ENCODE results near the gene SNAI1. TPM values are rescaled to one million over a fixed set of nuclear protein-coding genes. Genes with fewer than 3 reads are reported as not detected.

SNAI1 gene
- total RNA-seq, 2 experiments from 2014 or later = 1.7 to 2.5 TPM

DNA sequence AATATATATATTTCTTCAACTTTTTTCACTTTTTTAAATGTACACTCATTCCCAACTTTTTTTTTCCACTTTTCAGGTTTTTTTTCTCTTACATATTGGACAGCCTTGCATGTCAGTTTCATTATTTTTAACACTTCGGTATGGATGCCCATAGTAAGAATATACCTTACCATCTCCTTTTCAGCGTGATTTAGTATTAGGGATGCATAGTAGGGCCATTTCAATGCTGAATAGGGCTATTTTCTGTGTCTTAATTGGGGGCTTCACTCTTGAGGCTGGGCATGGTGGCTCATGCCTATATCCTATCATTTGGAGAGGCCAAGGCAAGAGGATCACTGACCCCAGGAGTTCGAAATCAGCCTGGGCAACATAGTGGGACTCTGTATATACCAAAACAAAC is 39.8 kb upstream of the SNAI1 start:
- intact Hi-C loops (cut with DNase I, micrococcal nuclease) = no loop called here

DNA sequence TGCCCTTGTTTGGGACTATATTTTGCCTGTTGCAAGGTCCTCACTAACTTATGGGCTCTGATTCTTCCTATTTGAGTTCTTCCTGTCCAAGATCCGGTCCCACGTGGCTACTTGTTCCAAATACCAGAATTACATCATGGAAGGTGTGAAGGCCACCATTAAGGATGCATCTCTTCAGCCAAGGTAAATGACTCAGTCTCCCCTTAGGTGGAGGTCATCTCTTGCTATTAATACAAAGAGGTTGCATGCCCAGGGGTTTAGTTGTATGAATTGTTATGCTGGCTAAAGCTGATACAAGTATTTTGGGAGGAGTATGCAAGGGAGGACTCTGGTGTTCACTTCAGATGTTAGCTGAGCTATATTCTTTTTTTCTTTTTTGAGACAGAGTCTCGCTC is 37.5 kb upstream of the SNAI1 start:
- Histone ChIP-seq H3K36me3 (ENCODE audit: insufficient read depth, low read length) (peaks cover 83% of the 10 kb centered on the region), H3K27me3 (ENCODE audit: control insufficient read depth in 1 of 2, insufficient read depth in 2 of 2, low read length in 2 of 2) (no peaks in the 10 kb centered on the region), H3K9me3 (ENCODE audit: control insufficient read depth in 1 of 2, insufficient read depth in 1 of 2, low read length in 2 of 2) (no peaks in the 10 kb centered on the region), H3K4me3 (ENCODE audit: low read length) (no peak overlapping the region), H3K27ac (ENCODE audit: low read depth in 1 of 2, low read length in 2 of 2) (no peak overlapping the region), H3K4me1 (ENCODE audit: insufficient read depth, low read length) (peaks cover 10% of the 10 kb centered on the region)
- CTCF ChIA-PET = no interaction called here
- TF ChIP-seq, protein P1, sequence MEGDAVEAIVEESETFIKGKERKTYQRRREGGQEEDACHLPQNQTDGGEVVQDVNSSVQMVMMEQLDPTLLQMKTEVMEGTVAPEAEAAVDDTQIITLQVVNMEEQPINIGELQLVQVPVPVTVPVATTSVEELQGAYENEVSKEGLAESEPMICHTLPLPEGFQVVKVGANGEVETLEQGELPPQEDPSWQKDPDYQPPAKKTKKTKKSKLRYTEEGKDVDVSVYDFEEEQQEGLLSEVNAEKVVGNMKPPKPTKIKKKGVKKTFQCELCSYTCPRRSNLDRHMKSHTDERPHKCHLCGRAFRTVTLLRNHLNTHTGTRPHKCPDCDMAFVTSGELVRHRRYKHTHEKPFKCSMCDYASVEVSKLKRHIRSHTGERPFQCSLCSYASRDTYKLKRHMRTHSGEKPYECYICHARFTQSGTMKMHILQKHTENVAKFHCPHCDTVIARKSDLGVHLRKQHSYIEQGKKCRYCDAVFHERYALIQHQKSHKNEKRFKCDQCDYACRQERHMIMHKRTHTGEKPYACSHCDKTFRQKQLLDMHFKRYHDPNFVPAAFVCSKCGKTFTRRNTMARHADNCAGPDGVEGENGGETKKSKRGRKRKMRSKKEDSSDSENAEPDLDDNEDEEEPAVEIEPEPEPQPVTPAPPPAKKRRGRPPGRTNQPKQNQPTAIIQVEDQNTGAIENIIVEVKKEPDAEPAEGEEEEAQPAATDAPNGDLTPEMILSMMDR (IDR thresholded peaks at IDR 0.05) = no peak
- H3K4me1 Mint-ChIP-seq (ENCODE audit: low read depth) = peaks cover 23% of the 10 kb centered on the region
- peaks cover 90% of the 10 kb centered on the region for H3K36me3 Mint-ChIP-seq (ENCODE audit: low read depth)
- no peak for ATAC-seq (ENCODE audit: poor library complexity)
- no peak for DNase-seq
- H3K27ac Mint-ChIP-seq = no peak overlapping the region
- no peaks in the 10 kb centered on the region for H3K9me3 Mint-ChIP-seq
- H3K4me3 Mint-ChIP-seq = no peak overlapping the region
- POLR2A ChIA-PET = interaction anchor here (0.7 kb wide), 1 partner anchor 9 kb away, joined by 4 read pairs; the partner anchor contains the start of gene RNF114
- no peaks in the 10 kb centered on the region for H3K27me3 Mint-ChIP-seq
- intact Hi-C loops (cut with DNase I, micrococcal nuclease) = no loop called here

More for the DNA sequence above, 39.8 kb upstream of the SNAI1 start:
- TF ChIP-seq, protein P1 (IDR thresholded peaks at IDR 0.05) = no peak
- H3K27ac ChIP-seq (ENCODE audit: low read depth in 1 of 2, low read length in 2 of 2) = no peak overlapping the region
- H3K9me3 ChIP-seq (ENCODE audit: control insufficient read depth in 1 of 2, insufficient read depth in 1 of 2, low read length in 2 of 2) = no peaks in the 10 kb centered on the region
- peaks cover 22% of the 10 kb centered on the region for H3K4me1 ChIP-seq (ENCODE audit: insufficient read depth, low read length)
- no peak overlapping the region for H3K4me3 ChIP-seq (ENCODE audit: low read length)
- no peaks in the 10 kb centered on the region for H3K27me3 Mint-ChIP-seq
- peaks cover 75% of the 10 kb centered on the region for H3K36me3 ChIP-seq (ENCODE audit: insufficient read depth, low read length)
- no peak for ATAC-seq (ENCODE audit: poor library complexity)
- H3K4me1 Mint-ChIP-seq (ENCODE audit: low read depth) = peaks cover 40% of the 10 kb centered on the region
- H3K4me3 Mint-ChIP-seq = no peak overlapping the region
- ChIA-PET POLR2A (no interaction called here), CTCF (no interaction called here)
- DNase-seq = no peak
- H3K27ac Mint-ChIP-seq = no peak overlapping the region
- H3K27me3 ChIP-seq (ENCODE audit: control insufficient read depth in 1 of 2, insufficient read depth in 2 of 2, low read length in 2 of 2) = no peaks in the 10 kb centered on the region
- no peaks in the 10 kb centered on the region for H3K9me3 Mint-ChIP-seq
- H3K36me3 Mint-ChIP-seq (ENCODE audit: low read depth) = peaks cover 85% of the 10 kb centered on the region

DNA sequence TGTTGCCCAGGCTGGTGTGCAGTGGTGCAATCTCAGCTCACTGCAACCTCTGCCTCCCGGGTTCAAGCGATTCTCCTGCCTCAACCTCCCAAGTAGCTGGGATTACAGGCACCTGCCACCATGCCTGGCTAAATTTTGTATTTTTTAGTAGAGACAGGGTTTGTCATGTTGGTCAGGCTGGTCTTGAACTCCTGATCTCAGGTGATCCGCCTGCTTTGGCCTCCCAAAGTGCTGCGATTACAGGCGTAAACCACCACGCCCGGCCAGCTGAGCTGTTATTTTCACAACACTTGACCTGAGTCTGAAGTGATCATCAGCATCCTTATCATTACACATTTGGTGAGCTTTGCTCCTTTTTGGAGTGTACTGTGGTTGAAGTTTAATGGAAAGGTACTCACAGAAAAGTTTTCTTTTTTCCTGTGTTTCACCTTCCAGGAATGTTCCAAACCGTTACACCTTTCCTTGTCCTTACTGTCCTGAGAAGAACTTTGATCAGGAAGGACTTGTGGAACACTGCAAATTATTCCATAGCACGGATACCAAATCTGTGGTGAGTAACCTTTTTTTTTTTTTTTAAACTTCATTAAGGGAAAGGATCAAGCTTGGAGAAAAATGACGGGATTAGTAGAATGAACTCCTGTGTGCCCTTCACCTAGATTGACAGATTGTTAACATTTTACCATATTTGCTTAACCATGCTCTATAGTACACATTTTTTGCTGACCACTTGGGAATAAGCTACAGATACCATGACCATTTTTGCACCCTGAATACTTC is 36.9 kb upstream of the SNAI1 start:
- H3K36me3 Mint-ChIP-seq (ENCODE audit: low read depth) = peaks cover 92% of the 10 kb centered on the region

More for the DNA sequence above, 36.9 kb upstream of the SNAI1 start:
- peaks cover 87% of the 10 kb centered on the region for H3K36me3 ChIP-seq (ENCODE audit: insufficient read depth, low read length)
- ATAC-seq (ENCODE audit: poor library complexity) (no peak), DNase-seq (no peak)
- Mint-ChIP-seq H3K4me1 (ENCODE audit: low read depth) (peaks cover 20% of the 10 kb centered on the region), H3K27ac (no peak overlapping the region), H3K9me3 (no peaks in the 10 kb centered on the region), H3K27me3 (no peaks in the 10 kb centered on the region), H3K4me3 (no peak overlapping the region)
- H3K27ac ChIP-seq (ENCODE audit: low read depth in 1 of 2, low read length in 2 of 2) = no peak overlapping the region
- CTCF ChIA-PET = interaction anchor here (0.7 kb wide), 1 partner anchor 223 kb away, joined by 4 read pairs; no protein-coding TSS in a partner anchor
- H3K4me3 ChIP-seq (ENCODE audit: low read length) = no peak overlapping the region
- intact Hi-C loops (cut with DNase I, micrococcal nuclease) = no loop called here
- no peaks in the 10 kb centered on the region for H3K9me3 ChIP-seq (ENCODE audit: control insufficient read depth in 1 of 2, insufficient read depth in 1 of 2, low read length in 2 of 2)
- POLR2A ChIA-PET = no interaction called here
- TF ChIP-seq, protein P1 (IDR thresholded peaks at IDR 0.05) = no peak
- peaks cover 10% of the 10 kb centered on the region for H3K4me1 ChIP-seq (ENCODE audit: insufficient read depth, low read length)
- H3K27me3 ChIP-seq (ENCODE audit: control insufficient read depth in 1 of 2, insufficient read depth in 2 of 2, low read length in 2 of 2) = no peaks in the 10 kb centered on the region
